Fibroblast of villous mesenchyme (primary cell): ENCODE measurements around the gene HOXB2. TPM values are rescaled to one million over a fixed set of nuclear protein-coding genes. Genes with fewer than 3 reads are reported as not detected.

Source experiments
- DNase-seq: peaks from one replicate; pipeline ENCODE4 v3.0.0-alpha.2; 2010; ENCODE audit warnings: low read depth
- H3K4me3 ChIP-seq: 2 replicates; pipeline ENCODE4 v1.5.1; 2011; ENCODE audit warnings: low read depth, mild to moderate bottlenecking, low read length
- total RNA-seq: library from RNA; depleted of rRNA; stranded (reverse); fragments of >200 nt; gene quantifications from 2 replicates; pipeline ENCODE4 v1.2.3, GENCODE V29; 2012
- TF ChIP-seq, protein P1 (sequence below): IDR thresholded peaks from 2 replicates; pipeline ENCODE4 v1.5.1; 2012; ENCODE audit warnings: low read depth, mild to moderate bottlenecking, low read length; ENCODE audit not compliant: insufficient read depth

HOXB2 gene
- total RNA-seq, 1 donor: 4.3 TPM

DNA sequence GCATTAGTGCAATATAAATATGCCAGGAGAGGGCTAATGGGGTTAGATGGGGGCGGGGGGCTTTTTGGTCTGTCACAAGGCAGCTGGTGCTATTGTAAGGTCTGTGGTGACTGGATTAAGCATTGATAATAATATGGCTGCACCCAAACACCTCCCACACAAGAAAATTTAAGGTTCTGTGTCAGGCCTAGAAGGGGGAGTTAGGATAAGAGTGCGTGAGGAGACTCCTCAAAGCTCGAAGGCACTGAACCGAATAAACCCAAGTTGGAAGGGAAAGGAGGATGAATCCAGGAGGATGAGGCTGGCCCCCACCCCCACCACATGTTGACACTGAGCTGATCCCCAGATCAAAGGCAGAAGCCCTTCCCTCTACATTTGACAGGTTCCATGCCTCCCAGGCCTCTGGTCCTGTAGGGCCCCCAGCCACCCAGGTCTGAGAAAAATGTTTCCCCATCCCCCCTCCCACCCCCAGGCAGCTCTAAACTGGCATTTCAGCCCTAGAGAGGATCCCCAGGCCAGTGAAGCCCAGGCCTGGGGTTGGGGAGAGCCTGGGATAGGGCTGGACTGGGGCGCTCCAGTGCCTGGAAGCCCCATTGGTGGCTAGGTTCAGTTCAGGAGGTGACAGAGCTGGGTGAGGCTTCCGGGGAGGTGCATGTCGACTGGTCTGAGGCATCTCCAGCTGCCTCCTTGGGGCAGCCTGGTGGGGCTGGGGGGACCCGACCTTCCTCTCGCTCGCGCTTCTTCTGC, 15.8 kb downstream of the HOXB2 start:
- DNase-seq: no peak
- TF ChIP-seq, protein P1, sequence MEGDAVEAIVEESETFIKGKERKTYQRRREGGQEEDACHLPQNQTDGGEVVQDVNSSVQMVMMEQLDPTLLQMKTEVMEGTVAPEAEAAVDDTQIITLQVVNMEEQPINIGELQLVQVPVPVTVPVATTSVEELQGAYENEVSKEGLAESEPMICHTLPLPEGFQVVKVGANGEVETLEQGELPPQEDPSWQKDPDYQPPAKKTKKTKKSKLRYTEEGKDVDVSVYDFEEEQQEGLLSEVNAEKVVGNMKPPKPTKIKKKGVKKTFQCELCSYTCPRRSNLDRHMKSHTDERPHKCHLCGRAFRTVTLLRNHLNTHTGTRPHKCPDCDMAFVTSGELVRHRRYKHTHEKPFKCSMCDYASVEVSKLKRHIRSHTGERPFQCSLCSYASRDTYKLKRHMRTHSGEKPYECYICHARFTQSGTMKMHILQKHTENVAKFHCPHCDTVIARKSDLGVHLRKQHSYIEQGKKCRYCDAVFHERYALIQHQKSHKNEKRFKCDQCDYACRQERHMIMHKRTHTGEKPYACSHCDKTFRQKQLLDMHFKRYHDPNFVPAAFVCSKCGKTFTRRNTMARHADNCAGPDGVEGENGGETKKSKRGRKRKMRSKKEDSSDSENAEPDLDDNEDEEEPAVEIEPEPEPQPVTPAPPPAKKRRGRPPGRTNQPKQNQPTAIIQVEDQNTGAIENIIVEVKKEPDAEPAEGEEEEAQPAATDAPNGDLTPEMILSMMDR: no peak
- H3K4me3 ChIP-seq: no peak overlapping the region

- no peak overlapping the region for H3K4me3 ChIP-seq
- DNase-seq: no peak
- TF ChIP-seq, protein P1: no peak
Observed at GRCh38 chr17:48528153-48528935, 16.6 kb downstream of the HOXB2 start.

DNA sequence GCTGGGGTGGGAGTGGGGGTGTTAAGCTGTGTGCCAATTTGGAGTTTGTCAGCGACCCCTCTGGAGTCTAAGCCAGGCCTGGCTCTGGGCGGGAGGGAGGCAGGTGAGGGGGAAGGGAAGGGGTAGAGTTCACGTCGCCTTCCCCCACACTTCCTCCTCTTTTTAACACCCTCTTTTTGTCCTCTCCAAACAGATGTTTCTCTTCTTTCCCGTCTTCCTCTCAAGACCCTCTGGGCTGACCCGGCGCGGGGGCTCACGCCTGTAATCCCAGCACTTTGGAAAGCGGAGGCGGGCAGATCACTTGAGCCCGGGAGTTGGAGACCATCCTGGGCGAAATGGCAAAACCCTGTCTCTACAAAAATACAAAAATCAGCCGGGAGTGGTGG, 17.4 kb downstream of the HOXB2 start:
- TF ChIP-seq, protein P1: no peak
- H3K4me3 ChIP-seq: no peak overlapping the region
- DNase-seq: no peak

DNA sequence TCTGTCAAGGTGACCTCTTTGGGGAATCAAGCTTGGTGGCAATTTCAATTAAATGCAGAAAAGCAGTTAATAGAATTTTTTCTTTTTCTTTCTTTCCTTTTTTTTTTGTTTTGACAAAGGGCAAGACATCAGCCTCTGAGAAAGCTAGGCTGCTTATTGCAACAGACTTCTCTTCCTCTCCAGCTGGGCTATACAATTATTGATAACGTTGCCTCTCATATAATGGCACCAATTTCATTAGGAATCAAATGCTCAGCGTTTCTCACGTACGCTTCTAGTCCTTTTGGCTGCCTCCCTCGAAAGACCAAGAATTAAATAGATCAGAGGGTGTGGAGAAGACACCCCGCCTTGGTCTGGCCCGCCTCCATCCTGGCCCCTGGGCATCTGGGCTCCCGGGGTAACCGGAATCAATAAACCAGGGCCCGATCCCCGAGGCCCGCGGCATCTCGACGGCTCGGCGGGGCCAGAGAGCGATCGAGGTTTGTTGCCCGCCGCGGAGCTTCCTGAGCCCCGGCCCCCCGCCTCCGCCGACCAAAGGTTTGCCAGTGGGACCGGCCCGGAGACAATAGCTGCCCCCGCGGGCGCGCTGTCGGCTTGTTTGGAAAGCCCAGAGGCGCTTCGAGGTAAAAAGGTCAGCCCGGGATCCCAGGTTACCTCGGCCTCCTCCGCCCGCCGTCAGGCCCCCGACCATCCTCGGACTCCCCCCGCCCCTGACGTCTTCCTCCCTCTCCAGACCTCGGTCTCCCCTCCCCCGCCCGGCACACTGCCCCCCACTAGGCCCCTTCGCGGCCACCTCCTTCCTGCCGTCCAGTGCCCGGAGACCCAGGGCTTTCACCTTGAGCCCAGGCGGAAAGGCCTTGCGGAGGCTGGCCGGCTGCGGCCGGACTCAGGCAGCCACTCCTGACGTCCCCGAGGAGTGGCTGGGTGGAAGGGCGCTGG, 18.0 kb downstream of the HOXB2 start:
- DNase-seq: no peak
- TF ChIP-seq, protein P1: no peak
- no peak overlapping the region for H3K4me3 ChIP-seq

GRCh38 chr17:48523010-48523409, 21.9 kb downstream of the HOXB2 start:
- no peak overlapping the region for H3K4me3 ChIP-seq
- DNase-seq: no peak
- TF ChIP-seq, protein P1: peak; percentile 12

GRCh38 chr17:48522031-48522653, 22.8 kb downstream of the HOXB2 start:
- H3K4me3 ChIP-seq: no peak overlapping the region
- TF ChIP-seq, protein P1: no peak
- DNase-seq: peak; percentile 61
